Measurements from ENCODE around the gene P3H3.

GRCh38 chr12:6807170-6807569 lies 21.0 kb upstream of the P3H3 start:
- no peak for TF ChIP-seq CTCF (IDR thresholded peaks at IDR 0.05)
- TF ChIP-seq POLR2A (IDR thresholded peaks at IDR 0.05): no peak

All from uterus (tissue), 2 donors.